SKM-1 (cell line): ENCODE results near the gene LEUTX.
"Not testable (repeated sequence)": the region's sequence is repeated elsewhere in the genome, so short reads cannot be mapped to it uniquely, and the experiment has no call there.

Experiments used
- DNase-seq: peaks from one replicate; lab custom pipeline; 2025; ENCODE audit not compliant: unreplicated experiment; lab: John Stamatoyannopoulos, UW

LEUTX gene

DNA sequence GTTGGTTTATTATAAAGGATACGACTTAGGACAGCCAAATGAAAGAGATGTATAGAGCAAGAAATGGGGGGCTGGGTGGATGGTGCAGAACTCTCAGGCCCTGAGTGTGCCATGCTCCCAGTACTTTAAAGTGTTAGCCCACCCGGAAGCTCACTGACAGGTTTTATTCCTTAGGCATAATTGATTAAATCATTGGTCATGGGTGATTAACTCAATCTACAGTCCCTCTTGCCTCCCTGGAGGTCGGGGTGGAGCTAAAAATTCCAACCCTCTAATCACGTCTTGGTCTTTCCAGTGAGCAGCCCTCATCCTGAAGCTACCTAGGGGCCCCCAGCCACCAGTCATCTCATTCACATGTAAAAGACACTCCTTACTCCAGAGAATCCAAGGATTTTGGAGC lies 9.9 kb upstream of the LEUTX start:
- DNase-seq = no peak

DNA sequence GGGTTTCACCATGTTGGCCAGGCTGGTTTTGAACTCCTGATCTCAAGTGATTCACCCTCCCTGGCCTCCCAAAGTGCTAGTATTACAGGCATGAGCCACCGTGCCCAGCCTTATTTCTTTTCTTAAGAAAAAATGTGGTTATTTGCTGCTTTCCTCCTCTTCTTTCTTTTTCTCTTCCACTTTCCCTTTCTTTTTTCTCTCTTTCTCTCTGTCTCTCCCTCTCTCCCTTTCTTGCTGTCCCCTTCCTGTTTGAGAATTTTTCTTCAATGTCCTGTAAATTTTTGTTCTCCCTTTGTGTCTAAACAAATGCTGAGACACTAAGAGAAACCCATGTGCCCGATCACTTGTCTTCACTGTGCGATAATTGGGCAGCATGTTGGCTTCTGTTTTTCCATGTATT lies 2.2 kb downstream of the LEUTX start:
- DNase-seq = no peak

DNA sequence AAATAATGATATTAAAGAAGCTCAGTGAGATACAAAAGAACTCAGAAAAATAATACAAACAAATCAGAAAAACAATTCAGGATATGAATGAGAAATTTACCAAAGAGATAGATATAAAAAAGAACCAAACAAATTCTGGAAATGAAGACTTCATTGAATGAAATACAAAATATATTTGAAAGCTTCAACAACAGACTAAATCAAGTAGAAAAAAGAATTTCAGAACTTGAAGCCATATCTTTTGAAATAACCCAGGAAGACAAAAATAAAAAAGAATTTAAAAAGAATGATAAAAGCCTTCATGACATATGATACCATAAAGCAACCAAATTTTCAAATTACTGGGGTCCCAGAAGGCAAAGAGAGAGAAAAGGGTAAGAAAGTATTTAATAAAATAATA lies 9.6 kb downstream of the LEUTX start:
- DNase-seq = no peak

DNA sequence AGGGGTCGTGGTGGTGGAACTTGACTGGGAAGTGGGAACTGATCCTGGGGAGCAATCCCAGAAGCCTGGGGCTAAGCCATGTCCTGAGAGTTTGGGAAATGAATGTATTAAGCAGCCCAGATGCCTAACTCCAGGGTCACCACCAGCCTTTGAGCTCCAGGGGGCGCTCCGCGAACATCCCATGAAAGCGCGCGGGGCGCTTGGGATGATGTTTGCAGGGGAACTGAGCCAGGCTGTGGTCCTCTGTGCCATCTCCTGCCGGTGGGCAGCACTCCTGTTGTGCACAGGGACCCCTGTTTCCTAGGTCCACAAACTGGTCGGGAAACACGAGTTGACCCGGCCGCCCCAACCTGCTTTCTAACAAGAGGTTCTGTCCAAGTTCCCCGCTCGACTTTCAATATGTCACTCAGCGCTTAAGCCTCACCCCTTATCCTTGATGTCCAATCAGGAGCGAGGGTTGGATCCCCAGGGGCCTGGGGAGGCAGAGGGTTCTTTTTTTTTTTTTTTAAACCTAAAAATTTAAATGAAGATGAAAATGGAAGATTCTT lies 14.4 kb downstream of the LEUTX start:
- peak; percentile 69 for DNase-seq

DNA sequence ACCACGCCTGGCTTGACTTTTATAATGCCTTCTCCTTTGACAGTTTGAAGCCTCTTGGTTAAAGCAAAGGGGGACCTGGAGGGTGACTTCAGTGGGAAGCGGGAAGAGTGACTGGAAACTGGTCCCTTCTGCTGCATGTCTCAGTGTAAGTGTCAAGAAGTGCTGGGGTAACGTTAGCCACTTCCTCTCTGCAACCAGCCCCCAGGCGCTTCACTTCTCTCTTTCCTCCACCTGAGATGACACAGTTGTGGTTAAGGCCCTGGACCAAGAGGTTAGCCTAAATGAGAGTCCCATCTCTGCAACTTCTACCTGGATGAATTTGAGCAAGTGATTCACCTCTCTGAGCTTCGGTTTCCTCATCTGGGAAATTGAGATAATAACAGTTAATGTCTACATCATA lies 16.3 kb downstream of the LEUTX start:
- no peak for DNase-seq

DNA sequence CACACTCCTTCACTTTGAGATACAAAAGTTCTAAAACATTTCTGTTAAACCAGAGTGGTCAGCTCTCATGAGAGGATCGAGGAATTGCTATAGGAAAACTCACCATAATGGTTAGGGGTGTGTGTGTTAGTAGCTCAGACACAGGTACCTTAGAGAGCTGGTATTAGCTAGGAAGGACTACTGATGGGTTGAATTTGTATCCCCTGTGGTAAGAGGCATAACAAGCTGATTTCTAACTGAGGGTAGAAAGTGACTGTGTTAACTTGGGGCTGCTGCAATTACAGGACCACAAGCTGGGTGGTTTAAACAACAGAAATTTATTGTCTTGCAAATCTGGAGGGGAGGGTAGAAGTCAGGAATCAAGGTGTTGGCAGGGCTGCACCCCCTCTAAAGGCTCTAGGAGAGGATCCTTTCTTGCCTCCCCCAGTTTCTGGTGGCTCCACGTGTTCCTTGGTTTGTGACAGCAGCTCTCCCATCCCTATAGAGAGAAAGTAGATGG lies 17.4 kb downstream of the LEUTX start:
- no peak for DNase-seq

DNA sequence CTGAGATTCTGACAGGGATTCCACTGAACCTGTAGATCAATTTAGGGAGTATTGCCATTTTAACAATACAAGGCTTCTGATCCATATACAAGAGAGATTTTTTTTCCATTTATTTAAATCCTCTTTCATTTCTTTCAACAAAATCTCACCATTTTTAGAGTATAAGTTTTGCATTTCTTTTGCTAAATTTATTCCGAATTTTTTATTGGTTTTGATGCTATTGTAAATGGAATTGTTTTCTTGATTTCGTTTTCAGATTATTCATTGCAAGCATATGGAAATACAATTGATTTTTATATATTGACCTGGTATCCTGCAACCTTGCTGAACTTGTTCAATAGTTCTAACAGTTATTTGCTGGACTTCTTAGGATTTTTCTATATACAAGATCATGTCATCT lies 18.4 kb downstream of the LEUTX start:
- DNase-seq = no peak

DNA sequence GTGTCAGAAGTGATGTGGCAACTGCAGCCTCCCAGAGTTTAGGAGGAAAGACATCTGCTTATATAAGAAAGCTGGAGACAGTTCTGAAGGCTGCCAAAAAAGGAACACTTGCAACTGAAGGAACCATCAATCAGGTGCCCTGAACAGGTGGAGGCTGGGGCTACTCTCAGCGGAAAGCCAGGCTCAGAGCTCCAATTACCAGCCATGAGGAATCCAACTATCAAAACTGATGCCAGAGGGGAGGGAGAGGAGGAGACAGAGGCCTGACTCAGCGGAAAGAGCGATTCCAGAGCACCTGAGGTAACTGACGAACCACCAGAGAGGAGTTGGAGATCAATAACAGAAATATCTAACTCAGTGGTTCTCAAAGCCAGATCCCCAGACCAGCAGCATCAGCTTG lies 24.3 kb downstream of the LEUTX start:
- DNase-seq = no peak

DNA sequence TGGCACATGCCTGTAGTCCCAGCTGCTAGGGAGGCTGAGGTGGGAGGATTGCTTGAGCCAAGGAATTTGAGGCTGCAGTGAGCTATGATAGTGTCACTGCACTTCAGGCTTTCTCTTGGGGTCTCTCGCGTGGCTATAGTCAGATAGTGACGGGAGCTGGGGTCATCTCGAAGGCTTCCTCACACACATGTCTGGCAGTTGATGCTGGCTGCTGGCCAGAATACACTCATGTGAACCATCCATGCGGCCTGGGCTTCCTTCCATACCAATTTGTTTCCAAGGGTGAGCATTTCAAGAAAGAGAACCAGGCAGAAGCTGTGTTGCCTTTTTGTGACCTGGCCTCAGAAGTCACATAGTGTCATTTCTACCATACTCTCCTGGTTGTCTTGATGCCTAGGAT lies 26.4 kb downstream of the LEUTX start:
- DNase-seq = no peak

DNA sequence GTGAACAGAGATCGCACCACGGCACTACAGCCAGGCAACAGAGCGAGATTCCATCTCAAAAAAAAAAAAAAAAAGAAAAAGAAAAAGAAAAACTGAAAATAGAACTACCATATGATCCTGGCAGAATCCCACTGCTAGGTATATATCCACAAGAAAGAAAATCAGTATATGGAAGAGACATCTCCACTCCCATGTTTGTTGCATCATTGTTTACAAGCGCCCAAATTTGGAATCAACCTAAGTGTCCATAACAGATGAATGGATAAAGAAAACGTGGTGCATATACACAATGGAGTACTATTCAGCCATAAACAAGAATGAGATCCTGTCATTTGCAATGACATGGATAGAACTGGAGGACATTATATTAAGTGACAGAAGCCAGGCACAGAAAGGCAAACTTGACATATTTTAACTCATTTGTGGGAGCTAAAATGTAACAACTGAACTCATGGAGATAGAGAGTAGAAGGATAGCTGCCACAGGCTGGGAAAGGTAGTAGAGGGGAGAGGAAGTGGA lies 29.3 kb downstream of the LEUTX start:
- no peak for DNase-seq

DNA sequence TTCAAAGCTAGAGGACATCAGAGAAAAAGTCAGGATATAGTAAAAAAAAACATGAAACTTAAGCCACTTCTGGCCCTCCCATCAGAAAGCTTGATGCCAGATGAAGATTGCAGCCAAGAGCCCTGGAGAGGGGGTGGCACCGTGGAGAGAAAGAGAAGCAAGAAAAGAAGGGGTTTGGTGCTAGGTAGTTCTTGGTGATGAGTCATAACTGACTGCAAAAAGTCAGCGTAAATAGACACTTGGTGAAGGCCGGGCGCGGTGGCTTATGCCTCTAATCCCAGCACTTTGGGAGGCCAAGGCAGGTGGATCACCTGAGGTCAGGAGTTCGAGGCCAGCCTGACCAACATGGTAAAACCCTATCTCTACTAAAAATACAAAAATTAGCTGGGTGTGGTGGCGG lies 30.0 kb downstream of the LEUTX start:
- not testable (repeated sequence) for DNase-seq

DNA sequence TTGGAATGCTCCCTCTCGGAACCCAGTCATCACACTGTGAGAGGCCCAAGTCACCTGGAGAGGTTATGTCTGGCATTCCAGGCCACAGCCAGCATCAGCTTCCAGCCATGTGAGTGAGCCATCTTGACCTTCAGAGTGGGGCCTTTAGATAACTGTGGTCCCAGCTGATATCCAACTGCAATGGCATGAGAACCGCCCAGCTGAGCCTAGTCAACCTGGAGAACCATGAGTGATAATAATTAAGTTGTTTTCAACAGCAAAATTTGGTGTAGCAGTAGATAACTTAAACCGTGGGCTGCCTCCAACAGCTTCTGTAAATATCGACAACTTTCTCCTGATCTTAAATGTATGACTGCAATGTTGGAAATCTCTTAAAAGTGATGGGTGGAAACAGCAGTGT lies 30.7 kb downstream of the LEUTX start:
- no peak for DNase-seq

DNA sequence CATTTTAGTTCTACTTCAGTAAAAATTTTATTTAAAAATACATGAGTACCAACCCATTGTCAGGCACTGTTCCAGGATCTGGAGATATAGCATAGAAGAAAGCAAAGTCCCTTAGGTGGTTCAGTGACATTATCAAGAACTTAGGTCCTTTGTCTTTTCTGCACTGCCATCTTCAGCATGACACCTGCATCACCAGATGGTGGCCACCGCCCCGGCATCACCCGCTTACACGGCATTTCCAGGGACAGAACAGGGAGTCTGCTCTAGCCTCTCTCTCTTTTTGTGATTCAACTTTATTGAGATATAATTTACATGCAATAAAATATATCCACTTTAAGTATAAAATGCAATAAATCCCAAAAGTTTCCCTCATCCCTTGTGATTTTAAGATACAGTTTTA lies 31.8 kb downstream of the LEUTX start:
- DNase-seq = no peak

DNA sequence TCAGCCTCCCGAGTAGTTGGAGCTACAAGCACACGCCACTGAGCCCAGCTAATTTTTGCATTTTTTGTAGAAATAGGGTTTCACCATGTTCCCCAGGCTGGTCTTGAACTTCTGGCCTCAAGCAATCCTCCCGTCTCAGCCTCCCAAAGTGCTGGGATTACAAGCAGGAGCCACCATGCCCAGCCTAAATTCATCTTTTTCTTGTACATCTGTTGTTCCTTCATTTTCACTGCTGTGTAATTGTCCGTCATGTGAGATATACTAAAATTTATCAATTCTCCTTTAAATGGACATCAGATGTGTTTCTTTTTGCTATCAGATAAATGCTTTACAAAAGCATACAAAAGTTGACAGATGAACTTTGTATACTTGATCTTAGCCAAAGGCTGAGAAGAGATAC lies 32.4 kb downstream of the LEUTX start:
- DNase-seq = no peak

DNA sequence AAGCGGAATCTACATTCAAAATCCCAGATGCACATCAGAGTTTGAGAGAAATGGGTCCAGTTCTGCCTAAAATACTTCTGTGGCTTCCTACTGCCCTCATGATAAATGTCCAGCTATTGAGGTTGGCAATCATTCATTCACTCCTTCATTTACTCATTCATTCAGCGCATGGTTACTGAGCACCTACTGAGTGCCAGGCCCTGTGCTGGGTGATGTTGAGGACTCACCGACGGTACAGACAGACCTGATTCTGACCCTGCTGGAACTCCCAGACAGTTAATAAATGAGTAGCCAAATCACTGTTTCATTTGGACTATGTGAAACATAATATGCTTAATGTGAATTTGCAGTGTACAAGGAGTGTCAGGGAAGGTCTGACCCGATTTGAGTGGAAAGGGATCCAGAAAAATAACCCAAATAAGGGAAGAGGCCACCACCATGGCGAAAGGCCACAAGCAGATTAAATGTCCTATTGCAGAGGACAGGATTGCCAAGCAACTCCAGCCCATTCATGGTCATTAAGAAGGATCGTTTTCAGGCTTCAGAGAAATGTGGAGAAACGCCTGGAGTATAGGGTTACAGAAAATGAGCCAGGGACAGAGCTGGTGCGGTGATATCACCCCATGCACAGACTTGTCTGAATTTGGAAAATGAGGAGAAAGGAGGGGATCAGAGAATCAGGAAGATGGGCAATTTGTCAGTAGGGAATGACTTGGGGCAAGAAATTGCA lies 34.8 kb downstream of the LEUTX start:
- DNase-seq = no peak

DNA sequence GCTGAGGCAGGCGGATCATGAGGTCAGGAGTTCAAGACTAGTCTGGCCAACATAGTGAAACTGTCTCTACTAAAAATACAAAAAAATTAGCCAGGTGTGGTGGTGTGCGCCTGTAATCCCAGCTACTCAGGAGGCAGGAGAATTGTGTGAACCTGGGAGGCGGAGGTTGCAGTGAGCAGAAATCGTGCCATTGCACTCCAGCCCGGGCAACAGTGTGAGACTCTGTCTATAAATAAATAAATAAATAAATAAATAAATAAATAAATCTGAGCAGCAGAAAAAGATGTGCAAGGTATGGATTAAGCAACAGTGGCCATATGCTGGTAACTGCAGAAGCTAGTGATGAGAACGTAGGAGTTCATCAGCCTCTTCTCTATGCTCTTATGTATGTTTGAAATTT lies 35.5 kb downstream of the LEUTX start:
- not testable (repeated sequence) for DNase-seq

DNA sequence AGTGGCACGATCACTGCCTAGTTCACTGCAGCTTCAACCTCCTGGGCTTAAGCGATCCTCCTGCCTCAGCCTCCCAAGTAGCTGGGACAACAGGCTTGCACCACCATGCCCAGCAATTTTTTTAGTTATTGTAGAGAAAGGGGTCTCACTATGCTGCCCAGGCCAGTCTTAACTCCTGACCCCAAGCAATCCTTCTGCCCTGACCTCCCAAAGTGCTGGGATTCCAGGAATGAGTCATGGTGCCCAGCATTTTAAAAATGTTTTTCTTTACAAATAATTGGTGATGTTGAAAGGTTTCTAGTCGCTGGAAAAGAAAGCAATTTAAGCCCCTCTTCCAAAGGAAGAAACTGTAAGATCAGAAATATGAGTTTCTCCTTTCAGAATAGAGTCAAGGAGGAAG lies 35.9 kb downstream of the LEUTX start:
- DNase-seq = no peak

DNA sequence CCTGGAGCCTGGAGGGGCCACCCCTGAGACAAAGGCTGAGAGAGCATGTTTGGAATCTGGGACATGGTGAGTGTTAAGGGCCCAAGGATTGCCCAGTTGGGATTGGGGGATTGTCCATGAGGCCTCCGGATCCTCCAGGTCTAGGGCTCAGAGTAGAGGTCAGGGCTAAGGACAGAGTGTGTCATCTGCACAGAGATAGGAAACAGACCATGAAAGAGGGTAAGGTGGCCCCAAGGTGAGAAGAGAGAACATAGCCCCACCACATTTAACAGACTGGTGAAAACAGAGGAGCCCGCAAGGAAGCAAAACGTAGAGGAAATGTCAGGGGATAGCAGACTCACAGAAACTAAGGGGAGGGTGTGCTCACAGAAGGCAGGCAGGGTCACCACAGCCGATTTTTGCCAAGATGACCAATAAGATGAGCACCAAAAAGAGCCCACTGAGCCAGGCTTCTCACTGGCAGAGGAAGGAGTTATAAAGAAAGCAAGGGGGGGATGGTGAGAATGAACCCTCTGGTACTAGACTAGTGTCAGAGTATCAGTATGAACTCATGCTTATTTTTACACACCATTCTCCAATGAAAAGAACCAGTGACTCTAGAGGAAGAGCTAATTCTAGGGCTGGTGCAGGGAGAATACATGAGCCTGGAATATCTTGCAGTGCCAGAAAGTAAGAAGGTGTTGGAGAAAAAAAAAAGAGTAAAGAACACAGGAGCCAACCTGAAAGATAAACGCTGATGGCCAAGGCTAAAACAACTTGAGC lies 37.8 kb downstream of the LEUTX start:
- no peak for DNase-seq

DNA sequence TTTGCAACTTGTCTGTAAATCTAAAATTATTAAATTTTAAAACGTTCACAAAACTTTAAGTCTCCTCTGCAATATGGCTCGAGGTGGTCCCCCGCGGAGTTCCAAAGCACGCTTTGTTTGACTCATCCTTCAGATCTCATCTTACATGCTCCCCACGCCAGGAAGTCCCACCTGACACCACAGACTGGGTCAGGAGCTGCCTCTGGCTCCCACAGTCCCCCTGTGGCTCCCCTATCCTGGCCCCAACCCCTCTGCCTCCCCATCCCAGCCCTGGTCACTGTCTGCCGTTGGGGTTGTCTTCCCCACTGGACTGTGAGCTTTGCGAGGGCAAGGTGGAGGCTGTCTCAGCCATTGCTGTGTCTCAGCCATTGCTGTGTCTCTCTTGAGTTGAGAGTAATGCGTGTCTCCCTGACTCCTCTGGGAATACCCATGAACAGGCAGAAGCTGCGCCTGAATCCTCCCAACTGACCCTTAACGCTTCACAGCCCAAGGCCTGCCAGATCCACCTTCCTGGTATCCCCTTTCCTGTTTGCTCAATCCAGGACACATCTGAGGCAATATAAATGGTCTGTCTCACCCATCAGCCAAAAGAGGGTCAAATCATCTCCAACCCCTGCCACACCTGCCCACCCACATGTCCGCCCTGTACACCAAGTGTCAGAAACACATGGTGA lies 39.4 kb downstream of the LEUTX start:
- DNase-seq = no peak

DNA sequence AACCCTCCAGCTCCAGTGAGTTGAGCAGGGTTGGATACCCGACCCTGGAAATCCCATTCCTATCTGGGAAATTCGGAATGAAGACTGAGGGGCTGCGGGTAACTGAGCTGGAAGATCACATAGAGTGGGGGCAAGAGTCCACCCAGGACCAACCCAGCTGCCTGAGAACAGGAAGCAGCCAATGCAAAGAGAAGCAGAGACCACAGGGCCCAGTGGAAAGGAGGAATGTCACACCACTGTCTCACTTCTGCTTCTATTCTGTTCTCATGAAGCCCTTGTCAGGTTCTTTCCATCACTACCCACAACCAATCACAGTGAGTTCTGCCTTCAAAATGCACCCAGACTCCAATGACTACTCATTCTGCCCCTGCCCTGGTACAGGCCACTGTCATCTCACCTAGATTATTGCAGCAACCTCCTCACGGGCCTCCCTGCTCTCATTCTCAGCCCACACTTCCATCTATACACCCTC lies 40.0 kb downstream of the LEUTX start:
- no peak for DNase-seq

DNA sequence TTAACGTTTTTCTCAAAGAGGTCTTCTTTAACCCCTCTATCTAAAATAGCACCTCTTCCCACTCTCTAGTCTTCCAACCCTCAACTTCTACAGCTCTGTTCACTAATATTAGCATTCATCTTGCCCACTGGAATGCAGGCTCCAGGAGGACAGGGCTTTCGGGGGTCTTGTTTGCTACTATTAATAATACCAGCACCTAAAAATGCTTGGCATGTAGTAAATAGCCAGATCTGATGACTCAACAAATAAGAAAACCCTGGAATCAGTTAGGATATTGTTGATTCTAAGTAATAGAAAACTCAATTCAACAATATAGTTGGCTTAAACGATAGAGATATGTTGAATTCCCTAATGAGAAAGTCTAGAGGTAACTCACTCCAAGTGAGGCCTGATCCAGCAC lies 41.1 kb downstream of the LEUTX start:
- DNase-seq = no peak
